Measurements from ENCODE around the gene PRPF31. TPM values are rescaled to one million over a fixed set of nuclear protein-coding genes. Genes with fewer than 3 reads are reported as not detected.

The PRPF31 gene
- polyA plus RNA-seq, 1 donor = 48.6 TPM

GRCh38 chr19:54128441-54128725 lies 12.8 kb downstream of the PRPF31 start:
- DNase-seq = no peak
- WGBS (ENCODE audit: insufficient coverage, low lambda C conversion rate) = 100% methylated on average over 2 of the region's 20 CpGs
- Histone ChIP-seq H3K4me3 (ENCODE audit: low read length) (no peak overlapping the region), H3K27ac (ENCODE audit: low read length) (no peak overlapping the region), H3K27me3 (ENCODE audit: control insufficient read depth, insufficient read depth, low read length) (no peaks in the 10 kb centered on the region), H3K4me1 (ENCODE audit: control insufficient read depth, insufficient read depth, low read length) (no peaks in the 10 kb centered on the region), H3K36me3 (ENCODE audit: control insufficient read depth, insufficient read depth, low read length) (peaks cover 69% of the 10 kb centered on the region), H3K9me3 (ENCODE audit: control insufficient read depth, low read depth, low read length) (no peaks in the 10 kb centered on the region)

GRCh38 chr19:54128796-54129616 lies 13.5 kb downstream of the PRPF31 start:
- Histone ChIP-seq H3K27ac (ENCODE audit: low read length) (no peak overlapping the region), H3K36me3 (ENCODE audit: control insufficient read depth, insufficient read depth, low read length) (peaks cover 63% of the 10 kb centered on the region), H3K27me3 (ENCODE audit: control insufficient read depth, insufficient read depth, low read length) (no peaks in the 10 kb centered on the region), H3K4me3 (ENCODE audit: low read length) (no peak overlapping the region), H3K9me3 (ENCODE audit: control insufficient read depth, low read depth, low read length) (no peaks in the 10 kb centered on the region), H3K4me1 (ENCODE audit: control insufficient read depth, insufficient read depth, low read length) (no peaks in the 10 kb centered on the region)
- no CpG with 5 or more reads among the region's 41 CpGs for WGBS (ENCODE audit: insufficient coverage, low lambda C conversion rate)
- DNase-seq = no peak

DNA sequence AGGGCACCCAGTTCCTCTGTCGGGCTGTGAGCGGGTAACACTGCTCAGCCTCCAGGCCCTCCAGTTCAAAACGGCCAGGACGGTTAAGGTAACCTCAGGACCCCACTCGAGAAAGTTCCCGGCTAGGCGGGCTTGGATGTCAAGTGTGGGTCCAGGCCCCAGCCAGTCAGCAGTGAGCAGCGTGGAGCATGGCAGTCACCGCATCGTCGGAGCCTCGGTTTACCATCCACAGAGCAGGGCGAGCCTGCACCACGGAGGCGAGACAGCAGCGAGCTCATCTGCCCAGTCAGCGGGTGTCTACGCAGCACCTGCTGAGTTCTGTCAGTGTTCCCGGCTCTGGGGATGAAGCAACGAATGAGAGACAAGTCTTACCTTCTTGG lies 14.1 kb downstream of the PRPF31 start:
- no peaks in the 10 kb centered on the region for H3K9me3 ChIP-seq (ENCODE audit: control insufficient read depth, low read depth, low read length)
- no peak overlapping the region for H3K27ac ChIP-seq (ENCODE audit: low read length)
- WGBS (ENCODE audit: insufficient coverage, low lambda C conversion rate) = no CpG with 5 or more reads among the region's 20 CpGs
- H3K27me3 ChIP-seq (ENCODE audit: control insufficient read depth, insufficient read depth, low read length) = no peaks in the 10 kb centered on the region
- no peak for DNase-seq
- H3K4me3 ChIP-seq (ENCODE audit: low read length) = no peak overlapping the region
- peaks cover 57% of the 10 kb centered on the region for H3K36me3 ChIP-seq (ENCODE audit: control insufficient read depth, insufficient read depth, low read length)
- H3K4me1 ChIP-seq (ENCODE audit: control insufficient read depth, insufficient read depth, low read length) = no peaks in the 10 kb centered on the region

GRCh38 chr19:54133312-54133956 lies 17.9 kb downstream of the PRPF31 start:
- Histone ChIP-seq H3K27ac (ENCODE audit: low read length) (no peak overlapping the region), H3K4me1 (ENCODE audit: control insufficient read depth, insufficient read depth, low read length) (peaks cover 6% of the 10 kb centered on the region), H3K9me3 (ENCODE audit: control insufficient read depth, low read depth, low read length) (no peaks in the 10 kb centered on the region), H3K36me3 (ENCODE audit: control insufficient read depth, insufficient read depth, low read length) (peaks cover 28% of the 10 kb centered on the region), H3K27me3 (ENCODE audit: control insufficient read depth, insufficient read depth, low read length) (no peaks in the 10 kb centered on the region), H3K4me3 (ENCODE audit: low read length) (no peak overlapping the region)
- DNase-seq = peak; percentile 42 to 62
- WGBS (ENCODE audit: insufficient coverage, low lambda C conversion rate) = no CpG with 5 or more reads among the region's 10 CpGs

- no peaks in the 10 kb centered on the region for H3K9me3 ChIP-seq (ENCODE audit: control insufficient read depth, low read depth, low read length)
- H3K27me3 ChIP-seq (ENCODE audit: control insufficient read depth, insufficient read depth, low read length) = no peaks in the 10 kb centered on the region
- DNase-seq = no peak
- H3K27ac ChIP-seq (ENCODE audit: low read length) = no peak overlapping the region
- H3K36me3 ChIP-seq (ENCODE audit: control insufficient read depth, insufficient read depth, low read length) = peaks cover 24% of the 10 kb centered on the region
- WGBS (ENCODE audit: insufficient coverage, low lambda C conversion rate) = no CpG with 5 or more reads among the region's 2 CpGs
- no peak overlapping the region for H3K4me3 ChIP-seq (ENCODE audit: low read length)
- peaks cover 7% of the 10 kb centered on the region for H3K4me1 ChIP-seq (ENCODE audit: control insufficient read depth, insufficient read depth, low read length)
These were observed 18.5 kb downstream of the PRPF31 start for GRCh38 chr19:54133957-54134590.

DNA sequence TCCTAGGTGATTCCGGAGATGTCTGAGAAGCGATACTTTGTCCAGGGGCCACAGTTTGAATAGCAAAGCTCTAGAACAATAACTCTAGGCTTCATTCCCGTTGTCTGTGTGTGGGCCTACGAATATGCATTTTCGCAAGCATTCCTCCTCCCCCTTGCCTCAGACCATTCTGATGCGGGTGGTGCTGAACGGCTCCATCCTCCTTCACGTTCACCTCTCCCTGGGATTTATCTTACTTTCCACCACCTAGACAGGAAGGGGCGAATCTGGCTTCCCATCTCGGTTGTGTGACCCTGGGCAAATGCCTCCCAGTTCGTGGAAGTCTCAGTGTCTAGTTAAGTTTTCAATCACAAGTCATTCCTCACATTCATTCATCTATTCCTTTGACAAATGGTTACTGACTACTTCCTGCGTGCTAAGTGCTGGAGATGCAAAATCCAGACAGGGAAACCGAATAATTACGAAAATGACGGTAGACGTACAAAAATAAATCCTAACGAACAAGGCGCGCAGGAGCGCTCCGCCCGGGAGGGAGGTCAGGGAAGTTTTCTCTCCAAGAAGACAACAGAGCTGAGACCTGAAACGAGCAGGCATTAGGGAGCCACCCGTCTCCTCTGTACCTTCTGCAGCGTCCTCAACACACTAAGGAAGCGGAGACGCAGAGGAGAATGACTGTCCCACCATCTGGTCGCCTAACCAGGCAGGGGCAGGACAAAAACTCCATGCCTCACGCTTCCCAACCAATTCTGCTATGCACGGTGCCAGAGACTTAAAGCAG lies 20.7 kb downstream of the PRPF31 start:
- Histone ChIP-seq H3K9me3 (ENCODE audit: control insufficient read depth, low read depth, low read length) (no peaks in the 10 kb centered on the region), H3K27me3 (ENCODE audit: control insufficient read depth, insufficient read depth, low read length) (no peaks in the 10 kb centered on the region), H3K4me1 (ENCODE audit: control insufficient read depth, insufficient read depth, low read length) (peaks cover 20% of the 10 kb centered on the region), H3K36me3 (ENCODE audit: control insufficient read depth, insufficient read depth, low read length) (peaks cover 26% of the 10 kb centered on the region), H3K4me3 (ENCODE audit: low read length) (peak overlapping the region; percentile 41), H3K27ac (ENCODE audit: low read length) (peak overlapping the region; percentile 16)
- DNase-seq = peak in 1 of 2 donors; percentile 40
- 0% methylated on average over 2 of the region's 30 CpGs for WGBS (ENCODE audit: insufficient coverage, low lambda C conversion rate)

GRCh38 chr19:54136864-54137698 lies 21.5 kb downstream of the PRPF31 start:
- Histone ChIP-seq H3K4me1 (ENCODE audit: control insufficient read depth, insufficient read depth, low read length) (peaks cover 25% of the 10 kb centered on the region), H3K27ac (ENCODE audit: low read length) (peak overlapping the region; percentile 63), H3K27me3 (ENCODE audit: control insufficient read depth, insufficient read depth, low read length) (no peaks in the 10 kb centered on the region), H3K9me3 (ENCODE audit: control insufficient read depth, low read depth, low read length) (no peaks in the 10 kb centered on the region), H3K4me3 (ENCODE audit: low read length) (peak overlapping the region; percentile 72), H3K36me3 (ENCODE audit: control insufficient read depth, insufficient read depth, low read length) (peaks cover 23% of the 10 kb centered on the region)
- DNase-seq = peak; percentile 100
- no CpG with 5 or more reads among the region's 46 CpGs for WGBS (ENCODE audit: insufficient coverage, low lambda C conversion rate)

GRCh38 chr19:54137699-54138488 lies 22.3 kb downstream of the PRPF31 start, which contains the start of gene CNOT3:
TSS of gene CNOT3 (plus strand) at chr19:54137762. CDS start at chr19:54142979, 5,217 bp downstream.
- DNase-seq = peak in 1 of 2 donors; percentile 30
- no peaks in the 10 kb centered on the region for H3K27me3 ChIP-seq (ENCODE audit: control insufficient read depth, insufficient read depth, low read length)
- H3K4me3 ChIP-seq (ENCODE audit: low read length) = peak within 1 kb of the TSS; percentile 72
- H3K36me3 ChIP-seq (ENCODE audit: control insufficient read depth, insufficient read depth, low read length) = peaks cover 31% of the 10 kb centered on the region
- H3K4me1 ChIP-seq (ENCODE audit: control insufficient read depth, insufficient read depth, low read length) = peaks cover 25% of the 10 kb centered on the region
- no peaks in the 10 kb centered on the region for H3K9me3 ChIP-seq (ENCODE audit: control insufficient read depth, low read depth, low read length)
- no CpG with 5 or more reads among the region's 103 CpGs for WGBS (ENCODE audit: insufficient coverage, low lambda C conversion rate)
- H3K27ac ChIP-seq (ENCODE audit: low read length) = peak within 1 kb of the TSS; percentile 63

Data from large intestine (tissue), 3 donors.